Kidney (tissue), 14 donors: Measurements from ENCODE around the gene SMOC1. TPM values are rescaled to one million over a fixed set of nuclear protein-coding genes. Genes with fewer than 3 reads are reported as not detected.

ENCODE experiments used
- DNase-seq, 5 donors: peaks; one replicate each; pipeline ENCODE4 v3.0.0-alpha.2; 2013 to 2020
- FAIRE-seq: peaks from 2 replicates; lab custom pipeline; 2012; peaks lifted over from hg19 to GRCh38; lab: Jason Lieb, UNC
- H3K27ac ChIP-seq, 2 donors: one replicate each; pipeline ENCODE4 v1.7.0; 2013; ENCODE audit warnings: low read depth in 2 of 2, low read length in 2 of 2, inconsistent platforms in 1 of 2
- H3K27me3 ChIP-seq: one replicate; pipeline ENCODE4 v1.7.1; 2013; ENCODE audit warnings: low read length, inconsistent platforms; ENCODE audit not compliant: control insufficient read depth, insufficient read depth
- H3K36me3 ChIP-seq, 3 donors: one replicate each; pipeline versions ENCODE4 v1.7.0 to v1.7.1; 2013; ENCODE audit warnings: low read length in 3 of 3, control low read depth in 1 of 3, inconsistent platforms in 1 of 3; ENCODE audit not compliant: insufficient read depth in 3 of 3, control insufficient read depth in 2 of 3
- H3K4me1 ChIP-seq, 3 donors: one replicate each; pipeline versions ENCODE4 v1.7.0 to v1.7.1; 2013; ENCODE audit warnings: low read length in 3 of 3, inconsistent platforms in 1 of 3, low read depth in 1 of 3; ENCODE audit not compliant: control insufficient read depth in 2 of 3, insufficient read depth in 2 of 3
- H3K4me3 ChIP-seq, 3 donors: one replicate each; pipeline versions ENCODE4 v1.7.0 to v1.8.1; 2013; ENCODE audit warnings: low read length in 3 of 3, control low read depth in 1 of 3, inconsistent platforms in 1 of 3
- H3K9ac ChIP-seq, 3 donors: one replicate each; pipeline versions ENCODE4 v1.7.0 to v1.7.1; 2013; ENCODE audit warnings: low read length in 3 of 3, control low read depth in 1 of 3, inconsistent platforms in 1 of 3
- H3K9me3 ChIP-seq, 3 donors: one replicate each; pipeline versions ENCODE4 v1.7.0 to v1.7.1; 2013; ENCODE audit warnings: low read length in 3 of 3, control low read depth in 1 of 3, inconsistent platforms in 1 of 3; ENCODE audit not compliant: control insufficient read depth in 2 of 3, insufficient read depth in 1 of 3
- intact Hi-C: fragments of 100-400 bp; cut with DNase I; formaldehyde crosslinking; loops from one replicate; pipeline ENCODE4 v1.11.1; 2022
- polyA plus RNA-seq: library from polyadenylated mRNA; stranded (reverse); fragments of 350-450 nt; fragmentation: Illumina TruSeq; extraction: RNeasy Lipid Tissue Mini Kit (QIAGEN cat#74804); gene quantifications from one replicate; pipeline ENCODE4 v1.2.3, GENCODE V29; 2014; ENCODE audit warnings: low read depth, low replicate concordance; ENCODE audit not compliant: insufficient read depth
- total RNA-seq: library from RNA; stranded (reverse); fragmentation: NEBNext Ultra II Directional; extraction: Animal tissue kit (Norgen Biotek cat#: 25700); gene quantifications from one replicate; pipeline ENCODE4 v1.2.1, GENCODE V29; 2021
- TF ChIP-seq, protein P1 (sequence below): IDR thresholded peaks from 3 replicates; pipeline ENCODE4 v1.5.1; 2012; ENCODE audit warnings: mild to moderate bottlenecking, moderate library complexity, borderline replicate concordance; ENCODE audit not compliant: insufficient read depth; ENCODE audit errors: extremely low read depth
- donor health status: control.
- donor health status: control.
- donor health status: control.
- donor health status: control.
- donor health status: control.
- donor health status: DM: yes; HTN: yes; CAD: no.
- donor health status: Normal renal cell carcinoma (clear cell type).

The SMOC1 gene
- total and polyA plus RNA-seq, 2 donors from 2014 or later = 1.2 to 2.8 TPM

DNA sequence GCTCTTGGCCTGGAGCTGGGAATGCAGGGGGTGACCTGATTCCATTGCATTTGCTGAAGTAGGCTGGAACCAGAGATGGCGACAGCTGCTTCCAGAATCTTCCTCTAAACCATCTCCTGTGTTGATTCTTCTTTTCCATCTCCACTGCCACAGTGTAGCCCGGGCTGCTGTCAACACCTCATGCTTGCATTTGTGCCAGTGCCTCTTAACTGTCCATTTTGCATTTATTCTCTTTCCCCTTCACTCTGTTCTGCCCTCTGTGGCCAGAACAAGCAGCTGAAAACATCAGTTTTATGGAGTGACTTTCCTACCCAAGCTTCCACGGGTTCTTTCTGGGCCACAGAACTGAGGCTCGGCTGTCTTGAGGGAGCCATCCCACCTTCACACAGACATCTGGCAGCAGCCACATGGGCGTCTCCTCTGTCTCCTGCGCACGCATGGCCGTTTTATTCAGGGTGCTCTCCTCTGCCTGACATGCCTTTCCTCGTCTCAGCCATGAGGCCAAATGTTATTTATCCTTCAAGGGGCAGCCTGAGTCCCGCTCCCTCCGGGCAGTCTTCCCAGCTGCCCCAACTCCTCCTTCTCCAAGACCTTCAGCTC lies 51.7 kb downstream of the SMOC1 start:
- Histone ChIP-seq H3K4me1 (no peaks in the 10 kb centered on the region), H3K9ac (no peak overlapping the region), H3K4me3 (no peak overlapping the region), H3K27me3 (no peaks in the 10 kb centered on the region), H3K9me3 (no peaks in the 10 kb centered on the region), H3K27ac (no peak overlapping the region), H3K36me3 (no peaks in the 10 kb centered on the region)
- DNase-seq (no peak), FAIRE-seq (no peak)
- intact Hi-C loops = no loop called here
- TF ChIP-seq, protein P1, sequence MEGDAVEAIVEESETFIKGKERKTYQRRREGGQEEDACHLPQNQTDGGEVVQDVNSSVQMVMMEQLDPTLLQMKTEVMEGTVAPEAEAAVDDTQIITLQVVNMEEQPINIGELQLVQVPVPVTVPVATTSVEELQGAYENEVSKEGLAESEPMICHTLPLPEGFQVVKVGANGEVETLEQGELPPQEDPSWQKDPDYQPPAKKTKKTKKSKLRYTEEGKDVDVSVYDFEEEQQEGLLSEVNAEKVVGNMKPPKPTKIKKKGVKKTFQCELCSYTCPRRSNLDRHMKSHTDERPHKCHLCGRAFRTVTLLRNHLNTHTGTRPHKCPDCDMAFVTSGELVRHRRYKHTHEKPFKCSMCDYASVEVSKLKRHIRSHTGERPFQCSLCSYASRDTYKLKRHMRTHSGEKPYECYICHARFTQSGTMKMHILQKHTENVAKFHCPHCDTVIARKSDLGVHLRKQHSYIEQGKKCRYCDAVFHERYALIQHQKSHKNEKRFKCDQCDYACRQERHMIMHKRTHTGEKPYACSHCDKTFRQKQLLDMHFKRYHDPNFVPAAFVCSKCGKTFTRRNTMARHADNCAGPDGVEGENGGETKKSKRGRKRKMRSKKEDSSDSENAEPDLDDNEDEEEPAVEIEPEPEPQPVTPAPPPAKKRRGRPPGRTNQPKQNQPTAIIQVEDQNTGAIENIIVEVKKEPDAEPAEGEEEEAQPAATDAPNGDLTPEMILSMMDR = no peak

DNA sequence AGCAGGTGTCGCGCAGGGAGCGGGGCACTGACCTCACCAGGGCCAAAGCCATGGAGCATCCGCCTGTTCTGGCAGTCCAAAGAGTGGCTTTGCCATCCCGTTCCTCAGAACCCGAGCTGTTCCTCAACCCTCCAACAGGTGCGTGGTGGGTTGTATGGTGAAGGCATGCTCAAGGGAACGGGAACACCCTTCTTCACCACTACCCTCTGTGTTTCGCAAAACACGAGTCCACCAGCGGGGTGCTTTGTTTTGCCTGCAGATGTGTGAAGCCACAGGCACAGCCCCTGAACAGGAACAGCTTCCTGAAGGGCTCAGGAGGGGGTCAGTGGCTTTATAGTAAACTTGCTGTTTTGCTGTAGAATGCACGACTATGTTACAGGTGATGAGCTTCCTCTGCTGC lies 52.7 kb downstream of the SMOC1 start:
- no peak overlapping the region for H3K27ac ChIP-seq
- FAIRE-seq = no peak

DNA sequence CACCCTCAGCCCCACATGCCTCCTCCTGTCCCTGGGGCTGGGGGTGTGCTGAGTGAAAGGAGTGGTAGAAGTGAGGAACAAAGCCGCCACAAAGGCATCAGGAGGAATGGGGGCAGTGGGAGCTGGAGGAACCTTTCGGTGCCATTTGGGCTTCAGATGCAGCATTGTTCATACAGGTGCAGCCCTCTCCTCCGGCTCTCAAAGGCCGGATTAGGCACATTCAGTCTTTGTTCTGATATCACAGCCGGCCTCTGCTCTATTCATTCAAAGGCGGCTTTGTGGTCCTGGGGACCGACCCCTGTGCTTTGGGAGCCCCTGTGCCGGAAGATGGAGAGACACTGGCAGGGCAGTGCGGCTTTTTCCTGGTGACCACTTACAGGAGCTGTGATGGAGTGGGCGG lies 53.2 kb downstream of the SMOC1 start:
- FAIRE-seq = no peak
- intact Hi-C loops = no loop called here

More for the DNA sequence above, 52.7 kb downstream of the SMOC1 start:
- Histone ChIP-seq H3K4me3 (no peak overlapping the region), H3K4me1 (no peaks in the 10 kb centered on the region), H3K9me3 (no peaks in the 10 kb centered on the region), H3K9ac (no peak overlapping the region), H3K27me3 (no peaks in the 10 kb centered on the region), H3K36me3 (no peaks in the 10 kb centered on the region)
- TF ChIP-seq, protein P1 = no peak
- no peak for DNase-seq
- intact Hi-C loops = no loop called here

More for the DNA sequence above, 53.2 kb downstream of the SMOC1 start:
- Histone ChIP-seq H3K27me3 (no peaks in the 10 kb centered on the region), H3K4me1 (no peaks in the 10 kb centered on the region), H3K9me3 (no peaks in the 10 kb centered on the region), H3K9ac (no peak overlapping the region), H3K27ac (no peak overlapping the region), H3K4me3 (no peak overlapping the region), H3K36me3 (no peaks in the 10 kb centered on the region)
- TF ChIP-seq, protein P1 = no peak
- DNase-seq = no peak
